ENCODE data around the gene TSPAN11. TPM values are rescaled to one million over a fixed set of nuclear protein-coding genes. Genes with fewer than 3 reads are reported as not detected.

The TSPAN11 gene
- total RNA-seq, 1 experiment from 2014 or later = not detected

DNA sequence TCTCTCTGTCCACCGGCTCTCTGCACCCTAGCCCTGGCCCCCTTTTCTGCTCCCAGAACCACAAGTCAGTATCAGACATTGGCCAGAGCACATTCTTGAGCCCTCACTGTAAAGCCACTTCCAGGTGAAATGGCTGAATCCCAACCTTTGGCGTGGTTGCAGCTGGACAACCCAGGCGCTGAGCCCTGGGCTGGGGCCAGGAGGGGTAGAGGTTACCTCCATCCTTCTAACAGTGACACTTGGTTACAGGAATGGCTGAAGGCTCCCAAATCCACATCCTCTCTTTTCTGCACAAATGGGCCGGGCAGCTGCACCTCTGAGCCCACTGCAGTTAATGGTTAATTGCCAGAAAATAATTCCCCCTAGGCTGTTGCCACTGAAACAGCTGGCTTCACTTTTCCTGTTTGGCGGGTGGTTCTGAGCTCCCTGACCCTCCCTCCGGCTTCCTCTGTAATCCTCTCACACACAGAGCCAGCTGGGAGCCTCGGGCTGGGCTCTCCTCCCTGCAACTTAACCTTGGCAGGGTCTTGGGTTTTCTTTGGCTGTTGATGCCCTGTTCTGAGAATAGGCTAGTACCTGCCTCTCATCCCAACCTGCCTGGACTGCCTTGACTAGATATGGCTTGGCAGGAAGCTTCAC, 44.1 kb downstream of the TSPAN11 start:
- in situ Hi-C loops (cut with HindIII; ENCODE audit: low pct_unique_long_range_greater_than_20kb, low sequenced_read_pairs) = no loop called here
- no peak for DNase-seq (ENCODE audit: low read depth)

- in situ Hi-C loops (cut with HindIII; ENCODE audit: low pct_unique_long_range_greater_than_20kb, low sequenced_read_pairs) = no loop called here
Observed at GRCh38 chr12:30972035-30972434, 45.5 kb downstream of the TSPAN11 start.

DNA sequence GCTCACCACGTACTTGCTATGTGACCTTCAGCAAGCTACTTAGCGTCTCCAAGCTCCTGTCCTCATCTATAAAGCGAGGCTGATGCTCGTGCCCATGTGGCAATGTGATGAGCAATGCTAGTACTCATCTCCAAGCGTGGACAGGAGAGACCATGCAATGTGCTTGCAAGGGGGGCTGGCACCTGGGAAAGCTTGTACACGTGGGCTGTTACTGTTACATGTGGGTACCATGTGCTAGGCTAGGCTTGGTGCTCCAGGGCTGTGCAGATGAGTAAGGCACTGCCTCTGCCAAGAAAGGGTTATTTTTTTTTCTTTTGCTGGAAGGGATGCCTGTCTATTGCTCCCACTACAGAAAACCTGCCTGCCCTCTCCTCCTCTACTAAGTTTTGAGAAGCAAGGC, 46.6 kb downstream of the TSPAN11 start:
- in situ Hi-C loops (cut with HindIII; ENCODE audit: low pct_unique_long_range_greater_than_20kb, low sequenced_read_pairs) = no loop called here
- DNase-seq (ENCODE audit: low read depth) = no peak

More at GRCh38 chr12:30972035-30972434, 45.5 kb downstream of the TSPAN11 start:
- no peak for DNase-seq (ENCODE audit: low read depth)

GRCh38 chr12:30973830-30974229, 47.3 kb downstream of the TSPAN11 start:
- no peak for DNase-seq (ENCODE audit: low read depth)
- in situ Hi-C loops (cut with HindIII; ENCODE audit: low pct_unique_long_range_greater_than_20kb, low sequenced_read_pairs) = no loop called here

DNA sequence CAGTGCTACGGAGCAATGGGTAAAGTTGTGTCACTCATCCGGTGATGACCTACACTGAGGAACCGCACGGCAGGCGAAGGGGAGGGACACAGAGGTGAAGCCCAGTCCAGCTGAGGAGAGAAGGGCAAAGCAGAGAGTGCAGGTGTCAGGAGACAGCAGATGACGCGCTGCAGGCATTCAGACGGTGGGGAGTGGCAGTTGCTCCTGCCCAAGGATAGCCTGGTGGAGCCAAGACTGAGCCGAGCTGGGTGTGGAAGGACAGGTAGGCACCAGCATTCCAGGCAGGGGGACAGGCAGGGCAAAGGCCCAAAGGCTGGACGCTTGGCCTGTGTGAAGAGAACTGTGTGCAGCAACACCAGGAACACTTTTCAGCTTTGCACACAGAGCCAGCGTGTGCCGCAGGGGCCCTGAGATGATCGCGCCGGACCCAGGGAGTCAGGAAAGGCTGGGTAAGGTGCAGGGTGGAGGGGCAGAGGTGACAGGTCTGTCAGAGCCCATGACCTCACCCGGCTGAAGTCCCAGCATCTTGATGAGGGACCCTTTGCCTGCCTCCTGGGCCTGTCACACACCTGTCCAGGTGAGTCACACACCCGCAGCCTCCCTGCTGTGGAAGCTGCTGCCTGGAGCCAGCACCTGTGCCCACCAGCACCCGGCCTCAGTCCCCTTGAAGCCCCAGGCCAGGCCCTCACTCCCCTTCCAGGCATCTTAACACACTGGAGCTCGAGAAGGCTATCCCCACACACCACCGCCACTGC, 48.4 kb downstream of the TSPAN11 start:
- in situ Hi-C loops (cut with HindIII; ENCODE audit: low pct_unique_long_range_greater_than_20kb, low sequenced_read_pairs) = no loop called here

DNA sequence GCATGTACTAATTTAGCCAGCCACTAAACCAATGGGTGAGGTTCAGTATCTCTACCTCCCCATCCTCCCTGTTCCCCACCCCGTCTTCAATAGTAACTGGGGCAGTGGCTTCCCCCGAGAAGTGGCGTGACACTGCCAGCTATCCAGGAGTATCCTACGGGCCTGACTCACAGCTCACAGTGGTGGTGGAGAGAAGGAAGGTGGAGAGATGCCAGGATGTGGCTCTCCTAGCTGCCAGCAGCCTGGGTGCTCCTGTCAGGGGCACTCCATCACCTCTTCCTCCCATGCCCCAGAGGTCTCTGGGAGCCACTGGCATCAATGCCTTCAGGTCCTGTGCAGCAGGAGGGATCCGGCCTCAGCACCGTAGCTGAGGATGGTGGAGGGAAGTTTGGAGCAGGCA, 49.0 kb downstream of the TSPAN11 start:
- in situ Hi-C loops (cut with HindIII; ENCODE audit: low pct_unique_long_range_greater_than_20kb, low sequenced_read_pairs) = no loop called here
- DNase-seq (ENCODE audit: low read depth) = no peak

More for the DNA sequence above, 48.4 kb downstream of the TSPAN11 start:
- no peak for DNase-seq (ENCODE audit: low read depth)

- DNase-seq (ENCODE audit: low read depth) = no peak
- in situ Hi-C loops (cut with HindIII; ENCODE audit: low pct_unique_long_range_greater_than_20kb, low sequenced_read_pairs) = no loop called here
Observed at GRCh38 chr12:30976206-30976605, 49.7 kb downstream of the TSPAN11 start.

- DNase-seq (ENCODE audit: low read depth) = no peak
- in situ Hi-C loops (cut with HindIII; ENCODE audit: low pct_unique_long_range_greater_than_20kb, low sequenced_read_pairs) = no loop called here
Observed at GRCh38 chr12:30977124-30977523, 50.6 kb downstream of the TSPAN11 start.

GRCh38 chr12:30977537-30978349, 51.2 kb downstream of the TSPAN11 start:
- DNase-seq (ENCODE audit: low read depth) = no peak
- in situ Hi-C loops (cut with HindIII; ENCODE audit: low pct_unique_long_range_greater_than_20kb, low sequenced_read_pairs) = no loop called here

GRCh38 chr12:30978639-30979038, 52.1 kb downstream of the TSPAN11 start:
- in situ Hi-C loops (cut with HindIII; ENCODE audit: low pct_unique_long_range_greater_than_20kb, low sequenced_read_pairs) = no loop called here
- no peak for DNase-seq (ENCODE audit: low read depth)

GRCh38 chr12:30979371-30980259, 53.1 kb downstream of the TSPAN11 start:
- in situ Hi-C loops (cut with HindIII; ENCODE audit: low pct_unique_long_range_greater_than_20kb, low sequenced_read_pairs) = no loop called here
- no peak for DNase-seq (ENCODE audit: low read depth)

- DNase-seq (ENCODE audit: low read depth) = no peak
- in situ Hi-C loops (cut with HindIII; ENCODE audit: low pct_unique_long_range_greater_than_20kb, low sequenced_read_pairs) = no loop called here
Observed at GRCh38 chr12:30980955-30981662, 54.6 kb downstream of the TSPAN11 start.

- in situ Hi-C loops (cut with HindIII; ENCODE audit: low pct_unique_long_range_greater_than_20kb, low sequenced_read_pairs) = no loop called here
- no peak for DNase-seq (ENCODE audit: low read depth)
Observed at GRCh38 chr12:30982413-30982812, 55.9 kb downstream of the TSPAN11 start.

DNA sequence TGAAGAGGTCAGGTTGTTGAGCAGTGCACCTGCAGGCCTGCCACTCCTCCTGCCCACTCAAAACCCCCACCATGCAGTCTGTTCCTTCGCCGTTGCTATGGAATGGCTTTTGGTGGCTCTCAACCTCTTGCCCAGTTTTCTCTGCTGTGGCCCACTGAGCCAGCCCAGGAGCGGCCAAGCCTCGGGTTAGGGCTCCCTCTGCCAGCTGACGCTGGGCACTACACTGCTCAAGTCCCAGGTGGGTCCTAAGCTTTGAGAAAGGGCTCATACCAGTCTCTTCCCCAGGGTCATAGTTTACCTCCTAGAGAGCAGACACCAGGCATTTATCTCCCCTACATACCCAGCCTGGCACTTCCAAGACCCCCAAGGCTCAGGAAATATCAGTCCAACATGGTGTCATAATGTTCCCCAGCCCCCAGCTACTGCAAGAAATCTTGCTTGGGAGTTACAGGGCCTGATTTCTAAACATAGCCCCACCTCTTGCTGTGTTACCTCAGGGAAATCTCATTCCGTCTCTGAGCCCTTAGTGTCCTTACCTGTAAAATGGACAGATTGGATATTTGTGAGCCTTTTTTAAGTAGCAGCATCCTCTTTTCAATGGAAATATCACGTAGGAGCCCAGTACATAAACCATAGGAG, 59.4 kb downstream of the TSPAN11 start:
- in situ Hi-C loops (cut with HindIII; ENCODE audit: low pct_unique_long_range_greater_than_20kb, low sequenced_read_pairs) = no loop called here
- peak; percentile 41 for DNase-seq (ENCODE audit: low read depth)

DNA sequence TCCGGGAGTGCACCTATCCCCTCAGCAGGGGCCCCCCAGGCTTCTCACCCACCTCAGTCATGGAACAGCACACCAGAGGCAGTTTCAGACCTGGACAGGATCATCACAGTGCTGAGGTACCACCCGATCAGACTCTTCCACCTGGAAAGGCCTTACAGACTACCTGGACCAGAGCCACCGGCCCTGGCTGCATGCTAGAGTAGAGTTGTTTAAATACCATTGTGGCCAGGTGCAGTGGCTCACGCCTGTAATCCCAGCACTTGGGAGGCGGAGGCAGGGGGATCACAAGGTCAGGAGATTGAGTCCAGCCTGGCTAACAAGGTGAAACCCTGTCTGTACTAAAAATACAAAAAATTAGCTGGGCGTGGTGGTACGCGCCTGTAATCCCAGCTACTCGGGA, 61.5 kb downstream of the TSPAN11 start:
- no peak for DNase-seq (ENCODE audit: low read depth)
- in situ Hi-C loops (cut with HindIII; ENCODE audit: low pct_unique_long_range_greater_than_20kb, low sequenced_read_pairs) = no loop called here

- in situ Hi-C loops (cut with HindIII; ENCODE audit: low pct_unique_long_range_greater_than_20kb, low sequenced_read_pairs) = no loop called here
Observed at GRCh38 chr12:30988646-30989286, 62.2 kb downstream of the TSPAN11 start.

GRCh38 chr12:30989754-30990153, 63.2 kb downstream of the TSPAN11 start:
- in situ Hi-C loops (cut with HindIII; ENCODE audit: low pct_unique_long_range_greater_than_20kb, low sequenced_read_pairs) = no loop called here
- DNase-seq (ENCODE audit: low read depth) = peak; percentile 38

More at GRCh38 chr12:30988646-30989286, 62.2 kb downstream of the TSPAN11 start:
- no peak for DNase-seq (ENCODE audit: low read depth)
